Measurements from ENCODE around the gene SAP30BP. TPM values are rescaled to one million over a fixed set of nuclear protein-coding genes. Genes with fewer than 3 reads are reported as not detected.

The SAP30BP gene
- total RNA-seq, 1 donor from 2014 or later = 107 TPM

- no peak for DNase-seq (ENCODE audit: low read depth)
- H3K4me3 ChIP-seq (ENCODE audit: low read depth, low read length) = no peak overlapping the region
- TF ChIP-seq CTCF (conservative IDR thresholded peaks at IDR 0.05; ENCODE audit: low read depth, low read length) = no peak
Observed at GRCh38 chr17:75755990-75756389, 88.9 kb downstream of the SAP30BP start.

DNA sequence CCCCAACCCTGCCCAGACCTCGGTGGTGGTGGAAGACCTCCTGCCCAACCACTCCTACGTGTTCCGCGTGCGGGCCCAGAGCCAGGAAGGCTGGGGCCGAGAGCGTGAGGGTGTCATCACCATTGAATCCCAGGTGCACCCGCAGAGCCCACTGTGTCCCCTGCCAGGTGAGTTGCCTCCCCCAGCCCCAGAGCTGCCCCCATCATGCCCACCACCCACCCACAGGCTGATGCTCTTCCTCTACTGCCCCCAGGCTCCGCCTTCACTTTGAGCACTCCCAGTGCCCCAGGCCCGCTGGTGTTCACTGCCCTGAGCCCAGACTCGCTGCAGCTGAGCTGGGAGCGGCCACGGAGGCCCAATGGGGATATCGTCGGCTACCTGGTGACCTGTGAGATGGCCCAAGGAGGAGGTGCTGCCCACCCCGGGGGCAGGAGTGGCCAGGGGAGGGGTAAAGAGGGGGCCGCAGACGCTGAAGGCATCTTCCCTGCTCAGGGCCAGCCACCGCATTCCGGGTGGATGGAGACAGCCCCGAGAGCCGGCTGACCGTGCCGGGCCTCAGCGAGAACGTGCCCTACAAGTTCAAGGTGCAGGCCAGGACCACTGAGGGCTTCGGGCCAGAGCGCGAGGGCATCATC lies 89.4 kb downstream of the SAP30BP start:
- no peak for DNase-seq (ENCODE audit: low read depth)
- no peak for TF ChIP-seq CTCF (conservative IDR thresholded peaks at IDR 0.05; ENCODE audit: low read depth, low read length)
- H3K4me3 ChIP-seq (ENCODE audit: low read depth, low read length) = no peak overlapping the region

DNA sequence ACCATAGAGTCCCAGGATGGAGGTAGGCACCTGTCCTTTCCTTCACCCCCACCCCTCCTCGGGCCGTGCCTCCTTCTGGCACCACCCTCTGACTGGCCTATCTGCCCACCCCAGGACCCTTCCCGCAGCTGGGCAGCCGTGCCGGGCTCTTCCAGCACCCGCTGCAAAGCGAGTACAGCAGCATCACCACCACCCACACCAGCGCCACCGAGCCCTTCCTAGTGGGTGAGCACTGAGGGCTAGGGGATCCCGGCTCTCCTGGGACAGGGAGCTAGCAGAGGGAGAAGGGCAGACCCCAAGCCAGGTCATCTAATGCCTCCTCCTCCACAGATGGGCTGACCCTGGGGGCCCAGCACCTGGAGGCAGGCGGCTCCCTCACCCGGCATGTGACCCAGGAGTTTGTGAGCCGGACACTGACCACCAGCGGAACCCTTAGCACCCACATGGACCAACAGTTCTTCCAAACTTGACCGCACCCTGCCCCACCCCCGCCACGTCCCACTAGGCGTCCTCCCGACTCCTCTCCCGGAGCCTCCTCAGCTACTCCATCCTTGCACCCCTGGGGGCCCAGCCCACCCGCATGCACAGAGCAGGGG lies 90.0 kb downstream of the SAP30BP start:
- no peak for TF ChIP-seq CTCF (conservative IDR thresholded peaks at IDR 0.05; ENCODE audit: low read depth, low read length)
- no peak overlapping the region for H3K4me3 ChIP-seq (ENCODE audit: low read depth, low read length)
- DNase-seq (ENCODE audit: low read depth) = no peak

Other genes starting within 250 kb of the SAP30BP start
- gene TMEM94, start 210.7 kb upstream of the SAP30BP start, total RNA-seq = 22.1 and 65.3 TPM in 2 replicates
- gene CASKIN2, start 151.8 kb upstream of the SAP30BP start, total RNA-seq = 9.5 and 12.2 TPM in 2 replicates
- 24.0 and 41.7 TPM in 2 replicates for gene TSEN54, start 150.8 kb upstream of the SAP30BP start, total RNA-seq
- gene LLGL2, start 141.6 kb upstream of the SAP30BP start, total RNA-seq = 37.0 and 64.7 TPM in 2 replicates
- 0.36 and 5.4 TPM in 2 replicates for gene MYO15B, start 79.5 kb upstream of the SAP30BP start, total RNA-seq
- 0.63 and 0.94 TPM in 2 replicates for gene SMIM5, start 33.9 kb upstream of the SAP30BP start, total RNA-seq
- gene RECQL5, start 184 bp upstream of the SAP30BP start, total RNA-seq = 20.0 and 25.7 TPM in 2 replicates
- gene ITGB4, start 54.1 kb downstream of the SAP30BP start, total RNA-seq = 22.6 and 33.3 TPM in 2 replicates
- gene GALK1, start 97.9 kb downstream of the SAP30BP start, total RNA-seq = 44.3 and 48.2 TPM in 2 replicates
- 19.4 and 20.3 TPM in 2 replicates for gene UNK, start 117.5 kb downstream of the SAP30BP start, total RNA-seq
- 9.2 and 17.8 TPM in 2 replicates for gene UNC13D, start 177.1 kb downstream of the SAP30BP start, total RNA-seq
- gene WBP2, start 188.0 kb downstream of the SAP30BP start, total RNA-seq = 65.5 and 69.2 TPM in 2 replicates
- 51.2 and 68.7 TPM in 2 replicates for gene TRIM47, start 211.2 kb downstream of the SAP30BP start, total RNA-seq
- 24.7 and 28.6 TPM in 2 replicates for gene TRIM65, start 229.6 kb downstream of the SAP30BP start, total RNA-seq
- 38.3 and 47.9 TPM in 2 replicates for gene MRPL38, start 237.5 kb downstream of the SAP30BP start, total RNA-seq

Data from epithelial cell of proximal tubule (primary cell).